ENCODE measurements around the gene BCKDHB.

BCKDHB gene

GRCh38 chr6:80333342-80333741, 226.9 kb downstream of the BCKDHB start:
- DNase-seq: no peak

- DNase-seq: no peak
Measured at GRCh38 chr6:80335121-80335531, 228.7 kb downstream of the BCKDHB start.

- no peak for DNase-seq
Measured at GRCh38 chr6:80336911-80337310, 230.4 kb downstream of the BCKDHB start.

GRCh38 chr6:80338201-80338836, 231.8 kb downstream of the BCKDHB start:
- peak; percentile 72 for DNase-seq

- DNase-seq: no peak
Measured at GRCh38 chr6:80339421-80339820, 232.9 kb downstream of the BCKDHB start.

GRCh38 chr6:80340280-80340679, 233.8 kb downstream of the BCKDHB start:
- no peak for DNase-seq

GRCh38 chr6:80340686-80341085, 234.2 kb downstream of the BCKDHB start:
- no peak for DNase-seq

- no peak for DNase-seq
Measured at GRCh38 chr6:80341330-80341729, 234.9 kb downstream of the BCKDHB start.

GRCh38 chr6:80343511-80343910, 237.0 kb downstream of the BCKDHB start:
- DNase-seq: no peak

- DNase-seq: no peak
Measured at GRCh38 chr6:80347101-80347500, 240.6 kb downstream of the BCKDHB start.

- DNase-seq: no peak
Measured at GRCh38 chr6:80348263-80348662, 241.8 kb downstream of the BCKDHB start.

GRCh38 chr6:80356000-80356399, 249.5 kb downstream of the BCKDHB start:
- no peak for DNase-seq

- no peak for DNase-seq
Measured at GRCh38 chr6:80356545-80356944, 250.1 kb downstream of the BCKDHB start.

GRCh38 chr6:80357081-80357480, 250.6 kb downstream of the BCKDHB start:
- DNase-seq: no peak

GRCh38 chr6:80357674-80358073, 251.2 kb downstream of the BCKDHB start:
- DNase-seq: no peak

GRCh38 chr6:80363501-80364122, 257.1 kb downstream of the BCKDHB start:
- DNase-seq: no peak

- no peak for DNase-seq
Measured at GRCh38 chr6:80364149-80364548, 257.7 kb downstream of the BCKDHB start.

- DNase-seq: no peak
Measured at GRCh38 chr6:80366051-80366450, 259.6 kb downstream of the BCKDHB start.

- no peak for DNase-seq
Measured at GRCh38 chr6:80366714-80367113, 260.2 kb downstream of the BCKDHB start.

- DNase-seq: no peak
Measured at GRCh38 chr6:80376411-80376810, 269.9 kb downstream of the BCKDHB start.

GRCh38 chr6:80380566-80380965, 274.1 kb downstream of the BCKDHB start:
- no peak for DNase-seq

- no peak for DNase-seq
Measured at GRCh38 chr6:80382811-80383210, 276.3 kb downstream of the BCKDHB start.

- no peak for DNase-seq
Measured at GRCh38 chr6:80388507-80388906, 282.0 kb downstream of the BCKDHB start.
